ENCODE results near the gene PRKCE.

PRKCE gene

DNA sequence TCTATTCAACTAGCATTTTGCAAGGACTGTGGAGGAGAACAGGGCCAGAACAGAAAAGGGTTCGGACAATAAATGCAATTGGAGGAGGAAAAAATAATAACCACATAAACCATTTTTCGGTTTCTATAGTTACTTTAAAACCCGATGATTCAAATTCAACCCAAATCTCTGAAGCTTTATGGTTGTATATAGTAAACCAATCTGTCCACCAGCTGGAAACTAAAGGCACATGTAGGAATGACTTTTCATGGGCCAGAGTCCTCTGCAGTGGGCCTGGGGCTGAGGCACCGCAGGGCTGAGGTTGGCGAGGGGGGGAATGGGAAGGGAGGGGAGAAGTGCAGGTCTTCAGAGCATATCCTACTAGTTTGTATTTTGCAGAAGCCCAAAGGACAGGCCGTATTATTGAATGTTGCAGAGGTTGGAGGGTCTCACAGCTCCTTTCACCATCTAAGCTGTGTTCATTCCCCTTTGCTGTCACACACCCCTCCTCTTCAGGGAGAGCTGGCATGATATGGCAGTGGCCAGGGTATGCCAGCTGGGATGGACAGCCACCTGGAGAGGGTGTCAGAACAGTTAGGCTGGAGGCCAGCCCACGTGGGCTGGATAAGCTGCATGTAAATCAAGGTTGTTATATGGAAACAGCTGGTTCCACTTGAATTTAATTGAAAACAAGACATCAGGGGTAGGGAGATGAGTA, 267.1 kb downstream of the PRKCE start:
- DNase-seq: no peak

DNA sequence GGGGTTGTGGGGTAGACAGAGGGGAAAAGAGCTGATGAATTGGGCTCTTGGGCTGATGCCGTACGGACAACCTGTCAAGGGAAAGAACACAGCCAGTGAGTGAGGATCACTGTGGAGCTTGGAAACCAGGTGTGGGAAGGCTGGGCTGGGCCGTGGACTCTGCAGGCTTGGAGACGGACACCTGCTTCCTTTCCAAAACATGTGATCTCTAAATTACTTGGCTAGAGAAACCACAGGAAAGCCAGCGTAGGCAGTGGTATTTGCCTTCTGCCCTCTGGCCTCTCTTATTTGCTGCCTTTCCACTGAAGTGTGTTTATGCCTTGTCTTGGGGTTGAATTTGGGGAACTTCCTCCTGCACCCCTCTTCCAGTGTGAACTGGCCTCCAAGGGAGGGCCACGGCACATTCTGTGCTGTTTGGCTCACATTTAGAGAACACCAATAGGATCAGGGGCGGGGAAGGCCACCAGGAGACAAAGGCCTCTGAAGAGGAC, 267.7 kb downstream of the PRKCE start:
- no peak for DNase-seq

DNA sequence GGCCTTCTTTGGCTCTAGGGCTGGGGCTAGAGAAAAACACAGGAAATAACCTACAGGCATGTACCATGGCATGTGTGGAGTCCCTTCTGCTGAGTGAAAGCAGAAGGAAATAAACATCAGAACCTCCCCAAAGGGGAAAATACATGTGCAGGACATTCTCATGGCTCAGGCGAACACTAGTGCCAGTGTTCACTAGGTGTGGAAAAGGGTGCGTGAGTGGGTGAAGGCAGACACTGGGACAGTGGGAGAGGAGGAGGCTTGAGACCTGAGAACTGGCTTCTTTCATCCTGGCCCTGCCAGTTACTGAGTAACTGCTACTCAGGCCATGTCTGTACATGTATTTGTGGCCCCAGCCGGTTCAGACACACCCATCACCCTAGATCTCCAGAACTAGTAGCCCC, 268.2 kb downstream of the PRKCE start:
- DNase-seq: no peak

DNA sequence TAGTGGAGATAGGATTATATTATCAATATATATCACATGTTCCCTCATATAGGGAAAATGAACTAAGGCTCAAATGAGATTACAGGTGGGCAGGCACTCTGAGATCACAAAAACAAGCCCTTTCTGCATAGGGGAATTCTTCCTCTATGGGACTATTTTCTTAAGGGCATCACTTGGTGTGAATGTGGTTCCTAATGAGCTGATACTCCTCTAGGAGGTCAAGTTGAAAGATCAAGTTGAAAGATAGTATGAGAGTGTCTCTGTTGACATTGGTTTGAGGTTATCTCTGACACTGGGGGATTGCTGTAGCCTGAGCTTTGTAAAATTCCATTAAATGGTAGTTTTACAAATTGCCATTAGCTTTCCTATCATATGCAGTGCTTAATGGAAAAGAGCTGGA, 270.4 kb downstream of the PRKCE start:
- DNase-seq: no peak

DNA sequence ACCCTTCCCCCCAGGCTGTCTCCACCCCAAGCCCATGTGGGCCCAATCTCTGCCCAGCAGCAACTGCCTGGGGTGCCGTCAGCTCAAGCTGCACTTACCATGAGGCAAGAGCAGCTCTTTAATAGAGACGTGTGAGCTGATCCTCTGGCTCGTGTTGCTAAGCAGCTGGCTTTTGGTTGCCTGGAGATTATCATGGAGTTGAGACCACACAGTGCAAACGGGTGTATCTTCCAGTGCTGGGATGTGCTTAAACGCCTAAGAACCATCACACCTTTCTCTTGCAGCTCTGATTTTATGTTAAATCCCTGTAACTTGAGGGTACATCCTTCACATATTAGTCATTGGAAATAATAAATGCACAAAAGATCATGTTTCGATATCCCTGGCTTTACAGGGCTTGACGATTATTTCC, 271.1 kb downstream of the PRKCE start:
- DNase-seq: peak; percentile 30 to 34

DNA sequence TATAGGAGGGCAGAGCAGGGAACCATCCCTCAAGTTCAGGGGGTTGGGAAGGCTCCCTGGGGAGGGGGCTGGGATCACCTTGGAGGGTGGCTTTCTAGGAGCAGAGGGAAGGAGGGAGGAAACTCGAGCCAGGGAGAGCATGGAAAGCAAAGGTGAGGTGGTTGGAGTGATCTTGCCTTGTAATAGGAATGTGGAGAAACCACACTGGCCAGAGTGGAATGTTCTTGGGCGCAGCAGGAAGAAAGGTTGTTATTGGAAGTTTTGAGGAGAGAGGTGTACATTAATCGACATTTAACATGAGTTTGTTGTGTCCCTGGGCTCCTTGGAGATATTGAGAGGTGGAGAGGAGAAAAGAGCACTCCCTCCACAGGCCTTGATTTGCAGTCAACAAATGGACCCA, 272.2 kb downstream of the PRKCE start:
- DNase-seq: no peak

DNA sequence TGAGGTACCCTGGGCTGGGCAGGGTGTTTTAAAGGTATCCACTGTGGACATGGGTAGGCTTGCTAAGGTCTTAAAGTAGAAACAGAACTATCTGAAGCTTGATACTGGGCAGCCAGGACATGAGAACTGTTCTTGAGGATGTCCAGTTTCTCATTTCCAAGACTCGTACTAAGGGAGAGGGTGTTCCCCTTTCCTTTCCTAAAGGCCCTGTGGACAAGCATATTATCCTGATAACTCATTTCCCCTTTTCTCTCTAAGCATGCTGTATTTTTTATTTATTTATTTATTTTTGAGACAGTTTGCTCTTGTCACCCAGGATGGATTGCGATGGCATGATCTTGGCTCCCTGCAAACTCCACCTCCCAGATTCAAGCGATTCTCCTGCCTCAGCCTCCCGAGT, 273.6 kb downstream of the PRKCE start:
- no peak for DNase-seq

DNA sequence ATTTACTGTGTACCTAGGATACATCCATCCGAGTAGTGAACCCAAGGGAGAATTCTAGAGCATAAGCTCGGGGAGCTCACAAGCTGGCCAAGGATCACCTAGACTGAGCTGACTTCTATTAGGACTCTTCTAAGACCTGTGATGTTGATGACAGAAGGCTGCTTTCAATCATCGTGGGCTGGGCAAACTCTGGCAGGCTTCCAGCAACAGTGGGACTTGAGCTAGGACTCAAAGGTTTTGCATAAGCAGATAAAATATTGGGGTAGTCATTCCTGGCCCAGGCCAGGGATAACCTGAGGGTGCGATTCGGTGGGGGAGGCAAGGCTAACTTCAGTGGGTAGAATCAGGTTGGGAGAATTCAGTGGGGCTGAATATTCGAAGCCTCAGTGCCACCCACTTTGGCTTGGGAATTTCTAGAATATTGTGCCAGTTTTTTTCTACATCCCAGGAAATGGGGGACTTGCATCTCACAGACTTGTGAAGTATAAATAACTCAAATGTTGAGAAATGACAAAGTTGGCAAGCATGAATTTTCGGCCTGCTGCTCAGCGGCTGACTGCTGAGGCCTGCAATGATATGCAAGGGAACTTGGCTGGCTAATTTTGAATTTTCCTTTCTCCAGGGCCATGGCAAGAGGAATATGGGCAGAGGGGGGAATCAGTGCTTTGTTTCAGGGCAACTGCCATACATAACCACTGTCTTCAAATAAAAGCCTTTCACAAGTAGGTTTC, 274.3 kb downstream of the PRKCE start:
- no peak for DNase-seq

DNA sequence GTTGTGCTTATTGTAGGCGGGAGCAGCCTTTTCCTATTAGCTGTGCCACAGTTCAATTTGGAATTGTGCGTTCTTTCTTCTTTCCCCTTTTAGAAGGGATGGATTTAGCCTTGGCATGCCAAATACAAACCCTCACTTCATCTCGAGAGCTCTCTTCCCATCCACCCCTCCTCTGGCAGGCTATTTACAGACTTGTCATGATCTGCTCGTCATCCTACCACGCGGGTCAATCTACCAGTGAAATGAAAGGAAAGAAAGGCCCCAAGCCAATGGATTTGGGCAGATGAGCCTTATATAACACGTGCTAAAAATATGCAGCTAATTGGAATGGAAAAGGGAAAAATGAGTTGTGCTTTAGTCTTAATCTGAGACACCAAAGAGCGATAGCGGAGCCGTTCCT, 277.5 kb downstream of the PRKCE start:
- DNase-seq: no peak

DNA sequence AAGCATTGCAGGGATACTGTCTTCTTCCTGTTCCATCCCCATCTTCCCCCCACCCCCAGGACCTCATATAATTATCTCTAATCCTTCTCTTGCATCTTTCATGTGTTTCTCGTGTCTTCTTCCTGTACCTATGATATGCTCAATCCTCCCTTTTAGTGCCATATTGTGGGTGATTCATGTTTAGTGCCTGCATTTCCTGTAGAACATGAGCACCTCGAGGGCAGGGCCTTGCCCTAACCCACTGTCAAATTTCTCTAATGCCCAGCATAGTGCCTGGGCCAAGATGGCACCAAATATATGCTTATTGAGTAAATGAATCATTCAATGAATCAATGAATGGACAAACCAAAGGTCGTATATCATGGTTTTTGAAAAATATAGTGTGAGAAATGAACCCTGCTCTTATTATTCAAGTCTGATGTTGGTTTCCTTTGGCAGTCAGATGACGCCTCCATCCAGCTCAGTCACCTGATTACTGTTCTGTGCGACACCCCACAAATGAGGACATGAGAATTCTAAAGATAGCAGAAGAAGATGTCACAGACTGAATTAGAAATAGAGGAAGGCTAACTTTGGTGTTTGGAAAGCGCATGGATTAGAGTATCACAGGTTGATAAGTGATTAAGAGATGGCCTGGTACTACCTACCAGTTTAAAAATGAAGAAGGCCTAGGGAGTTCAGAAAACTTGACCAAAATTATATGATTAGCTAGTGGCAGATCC, 278.4 kb downstream of the PRKCE start:
- DNase-seq: no peak

DNA sequence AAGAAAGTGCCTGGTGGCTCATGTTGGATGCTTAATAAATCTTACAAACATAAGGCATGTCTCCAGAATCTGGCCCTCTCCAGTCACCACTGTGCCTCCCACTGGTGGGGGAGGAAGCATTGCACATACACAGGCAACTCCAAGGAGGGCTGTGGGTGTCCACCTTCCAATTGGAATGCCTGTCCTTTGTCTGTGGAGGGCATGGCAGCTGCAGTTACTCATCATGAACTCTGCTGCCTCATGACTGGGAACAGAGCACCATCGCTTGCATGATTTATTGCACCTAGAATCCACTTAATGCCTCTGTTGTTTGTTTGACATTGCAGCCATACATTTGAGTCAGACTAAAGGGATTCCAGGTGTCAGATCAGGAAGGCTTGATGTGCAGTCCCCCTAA, 278.9 kb downstream of the PRKCE start:
- no peak for DNase-seq

DNA sequence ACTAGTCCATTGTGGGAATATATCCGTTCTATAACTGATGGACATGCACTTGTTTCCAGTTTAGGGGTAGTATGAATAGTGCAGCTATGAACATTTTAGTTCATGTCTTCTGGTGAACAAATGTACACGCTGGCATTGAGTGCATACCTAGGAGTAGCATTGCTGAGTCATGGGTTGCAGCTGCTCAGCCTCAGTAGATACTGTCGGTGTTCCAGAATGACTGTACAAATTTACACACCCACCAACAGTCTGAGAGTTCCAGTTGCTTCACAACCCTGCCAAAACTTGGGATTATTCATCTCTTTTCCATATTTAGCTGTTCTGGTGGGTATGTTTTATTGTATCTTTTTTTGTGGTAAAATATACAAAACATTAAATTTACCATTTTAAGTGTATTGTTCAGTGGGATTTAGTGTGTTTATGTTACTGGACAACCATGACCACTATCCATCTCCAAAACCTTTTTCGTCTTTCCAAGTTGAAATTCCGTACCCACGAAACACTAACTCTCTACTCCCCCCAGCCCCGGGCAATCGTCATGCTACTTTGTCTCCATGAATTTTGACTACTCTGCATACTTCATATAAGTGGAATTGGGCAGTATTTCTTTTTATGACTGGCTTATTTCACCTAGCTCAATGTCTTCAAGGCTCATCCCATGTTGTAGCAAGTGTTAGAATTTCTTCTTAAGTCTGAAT, 281.0 kb downstream of the PRKCE start:
- no peak for DNase-seq

DNA sequence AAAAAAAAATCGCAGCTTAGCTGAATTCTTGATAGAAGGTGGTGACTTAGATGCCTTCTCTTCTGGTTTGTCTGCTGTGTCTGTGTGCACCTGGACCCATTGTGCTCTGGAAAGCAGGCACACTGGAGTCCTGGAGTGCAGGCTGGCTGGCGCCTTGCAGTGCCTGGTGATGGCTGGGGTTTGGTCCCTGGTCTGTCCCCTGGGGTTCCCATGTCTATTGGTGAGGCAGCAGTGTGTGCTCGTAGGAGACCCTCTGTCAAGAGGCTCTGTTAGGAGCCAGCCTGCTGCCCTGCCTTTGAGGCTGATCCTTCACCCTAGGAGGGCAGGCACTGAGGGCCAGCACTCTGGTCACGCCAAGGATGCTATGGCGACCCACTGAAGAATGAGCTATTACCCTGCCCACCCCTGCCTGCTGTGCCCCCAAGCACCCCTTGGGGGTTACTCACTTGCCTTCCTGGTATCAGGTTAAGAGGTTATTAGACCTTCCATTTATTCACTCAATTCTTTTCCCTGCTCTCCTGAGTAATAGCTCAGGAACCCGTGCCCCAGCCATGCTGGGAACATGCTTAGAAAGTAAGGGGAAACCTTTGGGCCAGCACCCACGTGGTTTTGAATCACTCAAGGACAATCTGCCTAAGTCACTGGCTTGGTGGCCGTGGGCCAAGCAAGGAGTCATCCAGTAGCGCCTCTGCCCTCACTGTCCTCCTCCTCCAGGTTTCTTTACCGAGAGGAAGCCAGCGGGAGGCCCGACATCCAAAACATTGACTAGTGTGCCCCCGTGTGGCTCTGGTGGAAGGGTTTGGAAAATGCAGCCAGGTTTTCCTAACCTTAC, 284.5 kb downstream of the PRKCE start:
- peak; percentile 74 to 79 for DNase-seq

DNA sequence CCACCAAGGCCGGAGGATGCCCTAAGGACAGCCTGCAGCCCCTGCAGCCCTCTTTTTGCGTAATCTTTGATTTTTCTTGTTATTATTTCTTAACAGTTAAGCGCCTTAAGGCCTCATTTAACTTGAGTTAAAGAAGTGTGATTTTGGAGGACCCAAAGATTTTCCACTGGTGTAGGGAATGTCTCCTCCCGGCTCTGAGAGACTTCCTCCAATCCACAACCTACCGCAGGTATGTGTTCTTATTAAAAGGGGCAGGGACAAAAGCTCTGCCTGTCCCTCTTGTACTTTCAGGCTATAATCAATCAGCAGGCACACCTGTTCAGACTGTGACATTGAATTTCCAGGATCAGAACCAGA, 285.1 kb downstream of the PRKCE start:
- DNase-seq: no peak

DNA sequence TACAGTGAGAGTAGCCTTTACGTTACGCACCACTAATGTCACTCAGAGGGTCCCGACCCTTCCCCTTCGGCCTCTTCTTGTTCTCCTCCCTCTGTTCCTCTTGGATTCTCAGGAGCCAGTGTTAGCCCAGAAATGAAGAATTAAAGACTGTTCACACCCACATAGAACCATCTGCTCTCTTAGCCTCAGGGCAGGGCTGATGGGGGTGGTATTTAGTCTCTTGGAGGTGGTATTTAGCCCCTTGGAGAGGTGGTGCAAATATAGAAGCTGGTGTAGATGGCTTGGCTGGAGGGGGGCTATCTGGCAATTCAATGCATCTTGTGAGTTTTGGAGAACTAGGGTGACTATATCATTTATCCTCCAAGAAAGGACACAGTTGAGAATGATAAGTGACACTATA, 286.5 kb downstream of the PRKCE start:
- no peak for DNase-seq

DNA sequence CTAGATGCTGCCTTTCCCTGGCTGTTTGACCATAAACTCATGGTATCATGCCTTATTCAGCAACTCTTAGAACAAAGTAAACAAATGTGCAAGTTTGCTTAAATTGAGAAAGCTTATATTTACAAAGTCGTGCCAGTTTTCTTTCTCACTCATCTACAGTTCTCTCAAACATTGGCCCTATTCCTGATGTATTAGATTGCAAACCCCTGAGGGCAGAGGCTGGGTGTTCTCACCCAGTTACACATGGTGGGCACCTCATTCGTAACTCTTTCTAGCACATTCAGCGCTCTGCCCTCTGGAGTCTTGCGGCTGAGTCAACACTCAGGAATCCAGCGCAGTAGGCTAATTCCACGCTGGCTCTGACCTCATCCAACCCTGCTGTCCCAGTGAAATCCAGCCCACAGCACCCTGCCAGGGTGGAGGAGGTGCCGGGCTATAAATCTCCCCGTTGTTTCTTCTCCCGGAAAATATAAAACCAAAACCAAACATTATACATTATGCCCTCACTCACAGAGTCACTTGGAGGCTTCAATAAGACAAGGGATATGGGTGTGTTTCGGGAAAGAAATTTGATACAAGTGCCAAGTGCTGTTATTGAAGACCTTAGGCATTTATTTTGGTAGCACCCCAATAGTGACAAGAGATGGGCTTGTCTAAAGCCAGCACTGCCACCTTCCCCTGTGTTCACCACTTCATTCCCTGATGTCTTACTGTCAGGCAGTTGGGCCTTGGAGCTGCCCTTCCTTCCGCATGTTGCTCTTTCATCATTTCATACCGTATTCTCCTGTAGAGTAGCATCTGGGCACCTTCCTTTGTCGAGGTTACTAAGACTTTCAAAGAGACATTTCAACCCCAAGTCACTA, 287.4 kb downstream of the PRKCE start:
- DNase-seq: no peak

DNA sequence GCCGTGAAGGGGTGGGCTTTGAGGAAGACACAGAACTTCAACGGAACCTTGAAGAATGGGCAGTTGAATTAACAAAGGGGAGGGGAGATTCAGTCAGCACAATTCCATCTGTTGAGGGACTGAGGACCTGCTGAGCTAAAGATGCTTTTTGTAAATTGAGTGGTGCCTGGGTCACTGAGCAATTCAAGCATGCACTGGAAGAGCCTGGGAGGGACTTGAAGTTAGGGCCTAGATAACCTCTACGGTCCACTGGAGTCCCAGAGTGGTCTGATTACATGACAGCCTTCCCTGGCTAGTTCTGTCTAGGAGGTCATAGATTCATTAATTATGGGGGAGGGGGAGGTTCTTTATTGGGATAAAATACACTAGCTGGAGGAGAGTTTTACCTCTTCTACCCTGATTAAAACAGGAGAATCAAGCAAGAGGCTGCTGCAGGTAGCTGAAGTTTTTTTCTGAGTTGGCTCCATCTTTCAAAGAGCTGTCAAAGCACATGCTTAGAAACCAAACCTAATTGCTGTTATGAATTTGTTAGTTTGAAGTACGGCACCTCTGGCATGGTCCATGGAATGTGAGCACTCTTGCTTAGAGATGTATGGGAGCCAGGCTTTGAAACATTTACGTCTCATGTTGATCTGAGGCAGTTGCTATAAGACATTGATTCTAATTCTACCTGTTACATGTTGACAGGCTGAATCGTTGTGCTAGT, 290.2 kb downstream of the PRKCE start:
- DNase-seq: no peak

DNA sequence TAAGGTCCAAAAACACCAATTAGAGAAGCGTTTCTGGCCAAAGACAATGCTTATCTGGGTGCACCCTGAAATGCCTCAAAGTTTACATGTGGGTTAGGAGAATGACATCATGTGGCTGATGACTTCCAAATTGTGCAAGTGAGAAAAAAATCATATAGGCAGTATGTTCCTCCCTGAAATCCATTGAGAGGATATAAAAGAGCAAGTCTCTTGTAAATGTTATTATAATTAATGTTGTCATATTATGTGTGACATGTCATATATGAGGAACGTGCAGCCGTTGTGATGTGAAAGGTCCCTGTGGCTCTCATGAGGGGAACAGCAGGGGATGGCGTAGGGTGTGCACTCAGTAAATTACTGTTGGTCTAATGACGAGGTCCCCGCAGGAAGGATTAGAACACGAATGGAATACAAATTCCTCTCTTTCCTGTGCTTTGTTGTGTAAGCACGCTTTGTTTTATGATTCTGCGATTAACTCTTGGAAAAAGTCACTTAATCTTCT, 290.8 kb downstream of the PRKCE start:
- DNase-seq: no peak

DNA sequence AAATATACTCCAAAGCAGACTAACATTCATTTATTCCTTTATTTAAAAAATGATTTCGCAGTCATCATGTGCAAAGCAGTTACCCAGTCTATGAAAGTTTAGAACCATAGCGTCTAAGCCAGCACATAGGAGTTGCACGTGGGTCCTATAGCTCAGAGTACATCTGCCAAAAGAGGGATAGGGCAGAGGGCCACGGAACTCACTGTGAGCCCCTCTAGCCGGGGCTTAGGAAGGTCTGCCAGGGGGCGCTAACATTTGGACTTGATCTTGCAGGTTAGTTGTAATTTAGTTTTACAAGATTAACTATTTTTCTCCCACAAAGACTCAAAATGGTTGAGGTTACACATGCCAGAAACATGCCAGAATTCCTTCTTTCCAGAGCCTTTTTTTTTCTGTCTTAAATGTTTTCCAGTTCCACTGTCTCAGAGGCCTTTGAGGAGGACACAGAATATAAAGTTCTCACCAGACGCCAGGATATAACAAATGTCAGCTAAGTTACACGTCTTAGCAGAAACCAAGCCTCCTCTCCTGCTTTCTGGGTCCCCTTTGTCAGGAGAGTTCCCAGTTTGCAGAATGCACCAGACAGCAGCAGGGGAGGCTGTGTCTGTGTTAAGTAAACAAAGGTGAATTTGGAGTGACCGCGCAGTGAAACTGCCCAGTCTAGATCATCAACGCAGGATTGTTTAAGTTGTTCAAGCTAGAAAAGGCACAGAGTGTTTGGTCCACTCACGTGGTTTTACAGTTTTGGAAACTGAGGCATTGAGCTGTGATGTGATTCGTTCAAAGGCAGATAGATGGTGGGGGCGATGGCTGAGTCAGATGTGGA, 292.0 kb downstream of the PRKCE start:
- no peak for DNase-seq

DNA sequence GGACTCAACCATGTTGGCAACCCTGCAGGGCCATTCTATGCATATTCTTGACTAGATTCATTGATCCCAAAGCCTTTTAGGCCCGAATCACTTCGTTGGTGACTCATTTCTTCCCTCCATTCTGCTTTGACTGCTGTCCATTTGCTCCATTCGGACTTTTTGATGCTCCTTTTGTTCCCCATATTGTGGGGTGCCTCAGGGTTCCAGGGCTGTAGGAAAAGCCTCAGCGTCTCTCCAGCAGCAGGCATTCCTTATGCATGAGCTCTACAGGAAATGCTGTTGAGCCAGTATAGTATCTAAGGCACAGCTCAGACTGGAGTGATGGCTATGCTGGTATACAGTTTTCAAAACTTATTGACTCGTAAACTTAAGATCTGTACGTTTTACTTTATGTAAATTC, 292.6 kb downstream of the PRKCE start:
- DNase-seq: no peak

All from NCI-H1930 (cell line).